NCI-H524 (cell line): ENCODE results near the gene RAB27A.

Experiments
- DNase-seq, 2 experiments: peaks; one replicate each; lab custom pipeline; 2025; lab: John Stamatoyannopoulos, UW

Gene RAB27A

DNA sequence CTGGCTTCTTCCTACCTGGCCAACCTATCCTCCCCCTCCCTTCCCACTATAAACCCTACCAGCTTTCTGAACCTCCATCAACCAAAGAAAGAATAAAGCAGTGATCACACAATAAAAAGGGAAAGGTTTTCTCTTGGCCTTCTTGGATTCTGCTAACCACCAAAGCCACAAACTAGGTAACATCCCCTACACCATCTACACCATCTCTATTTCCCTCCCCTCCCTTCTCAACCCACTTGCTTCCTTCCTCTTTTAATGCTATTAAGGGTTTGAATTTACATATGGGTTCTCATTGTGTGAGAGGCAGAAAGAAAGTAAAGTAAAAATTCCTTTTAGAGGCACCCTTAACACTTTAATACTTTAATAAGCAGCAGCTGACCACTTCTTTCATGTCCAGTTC is 67.0 kb downstream of the RAB27A start:
- no peak for DNase-seq

DNA sequence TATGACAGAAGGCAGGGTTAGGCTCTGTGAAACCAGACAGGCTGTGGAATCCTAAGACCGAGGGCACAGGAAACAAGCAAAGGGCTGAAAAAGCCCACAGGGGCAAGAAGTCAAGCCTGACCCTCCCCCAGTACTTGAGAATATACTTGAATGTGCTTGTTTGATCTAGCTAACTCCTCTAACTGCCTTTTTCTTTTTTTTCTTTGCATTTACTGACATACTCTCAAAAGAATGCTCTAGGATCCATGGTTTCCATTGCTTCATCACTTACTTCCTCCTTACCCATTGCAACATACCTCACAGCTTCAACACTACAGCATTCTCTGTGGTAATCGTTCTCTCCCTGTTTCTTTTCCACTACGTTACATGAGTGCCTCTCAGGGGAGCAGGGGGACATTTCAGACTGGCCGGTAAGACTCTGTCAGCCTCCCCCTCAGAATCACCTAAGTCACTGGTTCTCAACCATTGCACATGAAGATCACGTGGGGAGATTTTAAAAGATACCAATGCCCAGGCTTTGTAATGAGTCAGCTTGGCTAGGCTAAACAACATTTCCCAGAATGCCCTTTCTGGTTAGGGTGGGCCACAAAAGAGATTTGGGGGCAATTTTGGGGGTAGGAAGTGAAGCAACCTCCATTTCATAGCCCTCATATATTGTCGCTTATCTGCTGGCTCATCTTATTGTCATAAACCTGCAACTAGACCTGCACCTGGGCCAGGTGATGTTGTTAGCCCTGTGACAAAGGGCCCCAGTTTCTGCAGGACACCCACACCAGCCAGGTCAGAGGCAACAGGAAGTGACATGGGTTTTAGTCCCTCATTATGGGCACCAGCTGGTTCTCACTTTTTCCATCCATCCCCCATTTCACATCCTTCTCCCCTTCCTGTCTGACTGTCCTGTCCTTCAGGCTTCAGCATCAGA is 68.3 kb downstream of the RAB27A start:
- DNase-seq: no peak

GRCh38 chr15:55220606-55221005 is 69.0 kb downstream of the RAB27A start:
- no peak for DNase-seq

- DNase-seq: no peak
Measured at GRCh38 chr15:55218056-55218455, 71.6 kb downstream of the RAB27A start.

- no peak for DNase-seq
Measured at GRCh38 chr15:55204464-55204863, 85.1 kb downstream of the RAB27A start.

- no peak for DNase-seq
Measured at GRCh38 chr15:55202206-55202605, 87.4 kb downstream of the RAB27A start.

DNA sequence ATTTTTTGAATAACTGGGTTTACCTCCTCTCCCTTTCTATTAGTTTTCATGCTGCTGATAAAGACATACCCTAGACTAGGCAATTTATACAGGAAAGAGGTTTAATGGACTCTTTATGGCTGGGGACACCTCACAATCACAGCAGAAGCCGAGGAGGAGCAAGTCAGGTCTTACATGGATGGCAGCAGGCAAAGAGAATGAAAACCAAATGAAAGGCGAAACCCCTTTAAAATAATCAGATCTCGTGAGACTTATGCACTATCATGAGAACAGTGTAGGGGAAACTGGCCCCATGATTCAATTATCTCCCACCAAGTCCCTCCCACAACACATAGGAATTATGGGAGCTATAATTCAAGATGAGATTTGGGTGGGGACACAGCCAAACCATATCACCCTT is 90.9 kb downstream of the RAB27A start:
- DNase-seq: no peak

- no peak for DNase-seq
Measured at GRCh38 chr15:55197719-55198118, 91.9 kb downstream of the RAB27A start.

DNA sequence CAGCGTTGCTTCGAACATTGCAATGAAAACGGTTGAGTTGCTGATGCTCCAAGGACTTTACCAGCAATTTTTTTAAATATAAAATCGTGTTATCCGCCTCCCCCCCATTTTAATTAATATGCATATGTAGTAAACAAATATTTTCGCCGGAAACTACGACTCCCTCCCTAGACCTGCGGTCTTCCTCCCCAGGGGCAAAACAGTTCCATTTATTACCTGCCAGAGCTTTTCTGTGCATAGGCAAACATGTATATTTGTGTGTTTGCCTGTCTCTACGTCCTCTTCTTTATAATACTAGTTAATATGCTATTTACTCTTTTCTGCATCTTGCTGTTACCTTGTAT is 92.3 kb downstream of the RAB27A start:
- DNase-seq: no peak

DNA sequence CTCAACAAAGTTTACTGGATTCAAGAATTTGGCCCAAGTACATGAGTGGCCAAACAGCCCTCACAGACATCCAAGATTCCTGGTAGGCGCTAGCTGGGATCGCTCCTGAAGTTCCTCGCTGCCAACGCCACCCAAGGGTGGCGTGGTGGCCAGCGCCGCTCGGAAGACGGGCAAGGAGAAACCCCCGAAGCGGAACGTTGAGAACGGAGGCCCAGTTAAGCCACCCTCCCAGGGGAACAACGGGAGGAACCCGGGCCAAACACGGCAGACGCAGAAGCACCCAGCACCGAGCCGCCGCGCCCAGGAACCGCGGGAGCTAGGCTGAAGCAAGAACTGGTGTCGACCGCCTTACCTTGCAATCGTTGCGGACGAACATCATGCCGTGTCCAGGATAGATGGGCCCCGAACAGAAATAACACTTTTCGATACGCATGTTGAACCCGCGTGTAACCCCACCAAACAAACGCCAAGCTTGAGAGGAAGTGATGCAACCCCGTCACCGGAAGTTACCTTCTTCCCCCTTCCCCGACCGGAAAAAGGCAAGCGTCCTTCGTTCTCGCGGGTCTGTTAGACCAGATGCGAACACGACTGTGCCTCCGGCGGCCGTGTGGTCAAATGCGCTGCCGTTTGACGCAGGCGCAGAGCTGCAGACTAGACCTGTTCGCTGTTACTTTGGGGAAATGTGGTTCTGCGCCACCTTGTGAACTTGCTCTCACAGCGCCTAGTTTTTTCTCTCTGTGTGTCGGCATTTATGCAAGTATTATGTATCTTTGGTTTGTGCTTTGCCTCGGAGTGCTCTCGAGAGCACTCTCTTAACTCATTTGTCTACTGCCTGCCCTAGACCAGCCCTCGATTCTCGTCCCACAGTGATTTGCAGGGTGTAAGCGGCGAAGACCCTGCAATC is 92.9 kb downstream of the RAB27A start, which contains the start of gene RSL24D1:
Gene RSL24D1 (minus strand): TSS at position 484 of the 904 bp plus-strand sequence. CDS start 51 bp downstream, at position 433.
- peak; percentile 99 for DNase-seq

DNA sequence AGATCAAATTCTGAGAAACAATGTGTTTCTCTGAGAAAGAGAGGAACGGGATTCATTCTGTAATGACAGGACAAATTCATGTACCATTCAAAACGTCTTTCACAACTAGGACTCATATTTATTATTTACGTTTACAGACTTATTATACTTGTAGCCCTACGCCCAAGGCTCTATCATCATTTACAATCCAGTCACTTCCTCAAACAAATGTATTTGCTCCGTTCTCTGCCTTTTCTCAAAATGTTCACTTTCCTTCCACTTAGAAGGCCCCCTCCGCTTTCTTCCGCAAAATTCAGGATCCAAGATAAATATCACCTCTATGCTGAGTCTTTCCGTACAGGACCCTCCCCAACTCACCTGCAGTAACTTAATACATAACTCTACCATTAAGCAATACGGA is 93.6 kb downstream of the RAB27A start:
- DNase-seq: no peak

DNA sequence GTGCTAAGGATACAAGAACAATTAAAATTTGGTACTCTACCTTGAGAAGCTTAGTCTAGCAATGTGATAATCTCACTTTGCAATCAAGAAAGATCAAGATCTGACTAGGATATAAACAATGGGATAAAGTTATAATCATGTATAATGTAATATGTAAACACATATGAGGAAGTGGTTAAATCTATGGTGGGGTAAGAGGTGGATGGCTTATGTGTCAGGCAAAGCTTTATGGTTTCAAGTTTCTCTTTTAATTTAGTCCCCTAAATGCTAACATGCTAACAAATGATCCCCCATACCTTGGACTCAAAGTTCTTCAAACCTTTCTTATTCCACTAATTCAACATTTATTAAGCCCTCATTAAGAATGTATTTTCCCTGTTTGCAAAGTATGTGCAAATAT is 95.4 kb downstream of the RAB27A start:
- no peak for DNase-seq

DNA sequence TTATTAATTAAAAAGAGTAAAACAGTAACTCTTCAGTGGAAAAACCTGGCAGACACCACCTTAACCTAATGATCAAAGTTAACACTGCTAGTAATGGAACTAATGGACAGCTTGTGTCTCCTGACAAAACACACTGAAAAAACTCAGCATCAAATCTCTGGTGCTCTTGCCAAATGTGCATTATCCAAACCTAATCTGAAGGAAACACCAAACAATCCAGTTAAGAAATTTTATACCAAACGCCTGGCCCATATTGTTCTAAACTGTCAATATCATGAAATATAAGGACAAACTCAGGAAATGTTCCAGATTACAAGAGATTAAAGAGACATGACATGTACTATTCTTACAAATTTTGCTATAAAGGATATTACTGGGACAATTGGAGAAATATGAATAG is 103.3 kb downstream of the RAB27A start:
- DNase-seq: no peak

DNA sequence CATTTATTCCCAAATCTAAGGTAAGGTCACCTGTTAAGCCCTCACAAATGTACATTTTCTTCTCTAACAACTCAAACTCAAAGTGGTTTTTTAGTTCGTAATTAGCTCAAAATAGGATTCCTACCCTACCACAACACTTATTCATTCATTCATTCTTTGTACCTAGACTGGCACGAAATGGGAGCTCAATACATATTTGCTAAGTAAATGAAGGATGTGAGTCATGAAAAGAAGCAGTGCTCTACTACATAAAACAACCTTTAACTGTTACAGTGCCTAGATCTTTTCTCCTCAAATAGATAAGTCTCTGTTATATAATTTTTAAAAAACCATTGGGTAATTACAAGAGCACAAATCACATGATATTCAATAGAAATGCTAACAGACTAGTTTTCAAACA is 105.9 kb downstream of the RAB27A start:
- no peak for DNase-seq

DNA sequence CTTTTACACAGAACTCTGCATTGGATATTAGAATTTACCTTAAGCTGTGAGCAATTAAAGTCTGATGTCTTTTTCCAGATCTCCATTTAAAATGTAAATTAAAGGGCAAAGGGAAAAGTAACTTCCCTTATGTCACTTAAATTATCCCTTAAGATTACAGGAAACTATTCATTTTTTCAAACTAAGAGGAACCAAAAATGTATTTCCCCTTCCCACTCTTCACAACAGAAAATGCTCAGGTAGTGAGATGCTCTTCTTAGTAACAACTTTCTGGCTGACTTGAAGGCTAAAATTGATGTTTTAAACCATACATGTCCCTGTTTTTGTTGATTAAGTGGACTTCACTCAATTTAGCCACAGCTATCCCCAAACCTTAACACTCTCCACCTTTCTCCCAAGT is 110.5 kb downstream of the RAB27A start:
- no peak for DNase-seq

GRCh38 chr15:55170361-55170760 is 119.3 kb downstream of the RAB27A start:
- no peak for DNase-seq

DNA sequence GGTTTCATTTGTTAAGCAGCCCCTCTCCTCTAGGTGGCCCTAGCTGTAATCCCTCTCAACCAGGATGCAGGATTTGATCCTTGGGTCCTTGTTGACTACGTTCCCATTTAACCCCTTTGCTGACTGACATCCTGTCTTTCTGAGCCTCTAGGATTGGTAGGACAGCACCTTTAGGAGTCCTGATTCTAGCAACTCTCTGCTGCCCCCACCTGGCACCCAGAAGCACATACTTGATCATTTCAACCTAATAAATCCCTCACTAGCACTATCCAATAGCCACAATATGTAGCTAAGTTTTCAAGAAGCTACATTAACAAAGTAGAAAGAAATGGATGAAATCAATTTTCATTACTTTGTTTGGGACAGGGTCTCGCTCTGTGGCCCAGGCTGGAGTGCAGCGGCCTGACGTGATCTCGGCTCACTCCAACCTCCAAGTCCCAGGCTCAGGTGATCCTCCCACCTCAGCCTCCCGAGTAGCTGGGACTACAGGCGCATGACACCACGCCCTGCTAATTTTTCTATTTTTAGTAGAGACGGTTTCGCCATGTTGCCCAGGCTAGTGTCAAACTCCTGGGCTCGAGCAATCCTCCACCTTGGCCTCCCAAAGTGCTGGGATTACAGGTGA is 121.2 kb downstream of the RAB27A start:
- DNase-seq: peak; percentile 83 to 93

GRCh38 chr15:55164284-55164683 is 125.3 kb downstream of the RAB27A start:
- no peak for DNase-seq
